WTC11 (cell line): ENCODE results near the gene PHTF1. TPM values are rescaled to one million over a fixed set of nuclear protein-coding genes. Genes with fewer than 3 reads are reported as not detected.

Experiments used
- ATAC-seq: fragments of 200-7000 bp; cut with Tn5 transposase; 2 replicates; pipeline ENCODE4 v1.10.0; 2021; ENCODE audit warnings: mild to moderate bottlenecking, moderate library complexity
- CTCF ChIA-PET: fragments of 300-600 bp; sonication (Branson Sonifier 250); formaldehyde crosslinking; loops from one replicate; lab custom pipeline; 2021; ENCODE audit warnings: antibody characterized with exemption; lab: Charles Lee
- POLR2A ChIA-PET: fragments of 350-600 bp; sonication (Branson Sonifier 250); formaldehyde crosslinking; loops from one replicate; lab custom pipeline; 2021; ENCODE audit warnings: antibody characterized with exemption; lab: Charles Lee
- DNase-seq: peaks from one replicate; pipeline ENCODE4 v3.0.0; 2021; ENCODE audit warnings: low spot score
- H3K27ac Mint-ChIP-seq: 2 replicates; pipeline ENCODE4 v1.8.0; 2021; ENCODE audit warnings: mixed read lengths
- H3K27me3 Mint-ChIP-seq: 2 replicates; pipeline ENCODE4 v1.8.0; 2021; ENCODE audit warnings: low read depth, mild to moderate bottlenecking, moderate library complexity, mixed read lengths
- H3K36me3 Mint-ChIP-seq: 2 replicates; pipeline ENCODE4 v1.8.0; 2021; ENCODE audit warnings: mixed read lengths
- H3K4me1 Mint-ChIP-seq: 2 replicates; pipeline ENCODE4 v1.8.0; 2022; ENCODE audit warnings: mixed read lengths
- H3K4me3 Mint-ChIP-seq: 2 replicates; pipeline ENCODE4 v1.8.0; 2021; ENCODE audit warnings: mild to moderate bottlenecking, moderate library complexity, mixed read lengths
- H3K9me3 Mint-ChIP-seq: 2 replicates; pipeline ENCODE4 v1.8.0; 2021; ENCODE audit warnings: mixed read lengths
- ATF3 ChIP-seq: sonication (generic); formaldehyde crosslinking; conservative IDR thresholded peaks from 2 replicates; pipeline ENCODE4 v1.8.1; 2022; ENCODE audit warnings: mild to moderate bottlenecking, missing genetic modification reagents
- ELF4 ChIP-seq: sonication (generic); formaldehyde crosslinking; IDR thresholded peaks from 2 replicates; pipeline ENCODE4 v1.8.1; 2022; ENCODE audit warnings: low read depth, mild to moderate bottlenecking, moderate library complexity, missing genetic modification reagents
- FOXJ3 ChIP-seq: sonication (generic); formaldehyde crosslinking; IDR thresholded peaks from 2 replicates; pipeline ENCODE4 v1.9.0; 2021; ENCODE audit warnings: missing genetic modification reagents, mild to moderate bottlenecking, borderline replicate concordance
- FOXP4 ChIP-seq: sonication (generic); formaldehyde crosslinking; IDR thresholded peaks from 2 replicates; pipeline ENCODE4 v1.8.0; 2022; ENCODE audit warnings: mild to moderate bottlenecking, missing genetic modification reagents
- NR3C1 ChIP-seq: sonication (generic); formaldehyde crosslinking; conservative IDR thresholded peaks from 2 replicates; pipeline ENCODE4 v1.8.1; 2023; ENCODE audit warnings: low read depth, mild to moderate bottlenecking, missing genetic modification reagents
- RORB ChIP-seq: fragments of 250-450 bp; sonication (Bioruptor Pico); IDR thresholded peaks from 2 replicates; pipeline ENCODE4 v1.9.0; 2021; ENCODE audit warnings: mild to moderate bottlenecking
- SMAD3 ChIP-seq: sonication (generic); formaldehyde crosslinking; IDR thresholded peaks from 2 replicates; pipeline ENCODE4 v1.8.0; 2022; ENCODE audit warnings: missing genetic modification reagents, mild to moderate bottlenecking, borderline replicate concordance
- TEAD1 ChIP-seq: sonication (generic); formaldehyde crosslinking; IDR thresholded peaks from 2 replicates; pipeline ENCODE4 v1.8.0; 2022; ENCODE audit warnings: mild to moderate bottlenecking, missing genetic modification reagents
- ZBTB21 ChIP-seq: sonication (generic); formaldehyde crosslinking; IDR thresholded peaks from 2 replicates; pipeline ENCODE4 v1.8.1; 2023; ENCODE audit warnings: mild to moderate bottlenecking, missing genetic modification reagents, borderline replicate concordance
- ZNF671 ChIP-seq: fragments of 250-450 bp; sonication (Bioruptor Pico); IDR thresholded peaks from 2 replicates; pipeline ENCODE4 v1.8.0; 2021; ENCODE audit warnings: mild to moderate bottlenecking
- total RNA-seq: library from RNA; stranded (reverse); gene quantifications from 3 replicates; pipeline ENCODE4 v1.2.3, GENCODE V29; 2021
- TF ChIP-seq, protein P1 (sequence below): sonication (generic); formaldehyde crosslinking; IDR thresholded peaks from 2 replicates; pipeline ENCODE4 v1.8.1; 2022; ENCODE audit warnings: low read depth, missing genetic modification reagents, borderline replicate concordance
- TF ChIP-seq, protein P2 (sequence below): sonication (generic); formaldehyde crosslinking; IDR thresholded peaks from 2 replicates; pipeline ENCODE4 v1.8.1; 2023; ENCODE audit warnings: mild to moderate bottlenecking, missing genetic modification reagents
- TF ChIP-seq, protein P3 (sequence below): sonication (generic); formaldehyde crosslinking; IDR thresholded peaks from 2 replicates; pipeline ENCODE4 v1.8.1; 2022; ENCODE audit warnings: low read depth, mild to moderate bottlenecking, moderate library complexity, missing genetic modification reagents, borderline replicate concordance
- TF ChIP-seq, protein P4 (sequence below): fragments of 250-450 bp; sonication (Bioruptor Pico); IDR thresholded peaks from 2 replicates; pipeline ENCODE4 v2.1.2; 2022; ENCODE audit warnings: mild to moderate bottlenecking, moderate library complexity
- TF ChIP-seq, protein P5 (sequence below): sonication (generic); formaldehyde crosslinking; IDR thresholded peaks from 2 replicates; pipeline ENCODE4 v1.8.1; 2023; ENCODE audit warnings: mild to moderate bottlenecking, missing genetic modification reagents, moderate library complexity
- TF ChIP-seq, protein P6 (sequence below): sonication (generic); formaldehyde crosslinking; IDR thresholded peaks from 2 replicates; pipeline ENCODE4 v1.8.0; 2022; ENCODE audit warnings: mild to moderate bottlenecking, missing genetic modification reagents

PHTF1 gene
- total RNA-seq, 1 experiment from 2014 or later: 28.7 TPM

DNA sequence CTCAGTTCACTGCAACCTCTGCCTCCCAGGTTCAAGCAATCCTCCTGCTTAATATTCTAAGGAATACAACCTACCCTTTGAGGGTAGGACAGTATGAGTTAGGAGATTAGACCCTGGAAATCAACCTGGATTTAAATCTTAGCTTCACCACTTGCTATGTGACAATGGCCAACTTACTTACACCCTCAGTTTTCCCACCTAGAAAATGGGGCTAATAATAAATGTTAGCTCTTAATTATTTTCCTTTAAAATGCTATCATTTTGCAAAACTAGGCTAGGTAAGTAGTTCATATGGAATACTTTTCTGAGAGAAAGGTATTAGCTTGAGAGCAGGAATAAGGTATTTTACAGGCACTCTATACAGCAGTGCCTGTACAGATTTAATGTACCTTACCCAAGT lies 110.8 kb downstream of the PHTF1 start:
- DNase-seq (no peak), ATAC-seq (no peak)
- H3K4me3 Mint-ChIP-seq: no peak overlapping the region
- ChIA-PET POLR2A (no interaction called here), CTCF (no interaction called here)
- no peaks in the 10 kb centered on the region for H3K27me3 Mint-ChIP-seq
- H3K36me3 Mint-ChIP-seq: no peaks in the 10 kb centered on the region
- H3K9me3 Mint-ChIP-seq: no peaks in the 10 kb centered on the region
- H3K4me1 Mint-ChIP-seq: no peaks in the 10 kb centered on the region
- TF ChIP-seq SMAD3 (CRISPR knock-in tag): no peak
- no peak for TF ChIP-seq TEAD1 (CRISPR knock-in tag)
- no peak for TF ChIP-seq ZNF671 (CRISPR knock-in tag)
- TF ChIP-seq ELF4 (CRISPR knock-in tag): no peak
- no peak overlapping the region for H3K27ac Mint-ChIP-seq

DNA sequence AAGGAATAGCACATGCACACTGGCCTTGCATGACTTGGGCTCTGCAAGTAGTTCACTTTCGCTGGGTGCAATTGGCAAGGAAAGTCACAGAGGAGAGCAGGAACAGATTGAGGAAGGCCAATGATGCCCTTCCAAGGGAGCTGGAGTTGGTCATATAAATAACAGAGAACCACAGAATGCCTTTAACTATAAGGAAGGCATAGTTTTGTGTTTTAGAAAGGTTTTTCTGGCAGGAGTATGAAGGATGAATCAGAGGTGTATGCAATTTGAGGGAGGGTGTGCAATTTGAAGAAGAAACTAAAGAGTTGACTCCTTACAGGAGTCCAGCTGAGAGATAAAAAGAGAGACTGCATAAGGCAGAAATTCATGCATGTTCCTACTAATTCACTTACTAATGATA lies 112.1 kb downstream of the PHTF1 start:
- no peak for ATAC-seq
- no peak overlapping the region for H3K4me3 Mint-ChIP-seq
- POLR2A ChIA-PET: no interaction called here
- H3K27ac Mint-ChIP-seq: no peak overlapping the region
- no peaks in the 10 kb centered on the region for H3K4me1 Mint-ChIP-seq
- H3K36me3 Mint-ChIP-seq: no peaks in the 10 kb centered on the region
- no peaks in the 10 kb centered on the region for H3K9me3 Mint-ChIP-seq
- no peak for DNase-seq
- H3K27me3 Mint-ChIP-seq: no peaks in the 10 kb centered on the region
- CTCF ChIA-PET: no interaction called here
- no peak for TF ChIP-seq FOXJ3 (CRISPR knock-in tag)
- TF ChIP-seq, protein P1, sequence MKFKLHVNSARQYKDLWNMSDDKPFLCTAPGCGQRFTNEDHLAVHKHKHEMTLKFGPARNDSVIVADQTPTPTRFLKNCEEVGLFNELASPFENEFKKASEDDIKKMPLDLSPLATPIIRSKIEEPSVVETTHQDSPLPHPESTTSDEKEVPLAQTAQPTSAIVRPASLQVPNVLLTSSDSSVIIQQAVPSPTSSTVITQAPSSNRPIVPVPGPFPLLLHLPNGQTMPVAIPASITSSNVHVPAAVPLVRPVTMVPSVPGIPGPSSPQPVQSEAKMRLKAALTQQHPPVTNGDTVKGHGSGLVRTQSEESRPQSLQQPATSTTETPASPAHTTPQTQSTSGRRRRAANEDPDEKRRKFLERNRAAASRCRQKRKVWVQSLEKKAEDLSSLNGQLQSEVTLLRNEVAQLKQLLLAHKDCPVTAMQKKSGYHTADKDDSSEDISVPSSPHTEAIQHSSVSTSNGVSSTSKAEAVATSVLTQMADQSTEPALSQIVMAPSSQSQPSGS: no peak
- TF ChIP-seq FOXP4 (CRISPR knock-in tag): no peak
- TF ChIP-seq, protein P2, sequence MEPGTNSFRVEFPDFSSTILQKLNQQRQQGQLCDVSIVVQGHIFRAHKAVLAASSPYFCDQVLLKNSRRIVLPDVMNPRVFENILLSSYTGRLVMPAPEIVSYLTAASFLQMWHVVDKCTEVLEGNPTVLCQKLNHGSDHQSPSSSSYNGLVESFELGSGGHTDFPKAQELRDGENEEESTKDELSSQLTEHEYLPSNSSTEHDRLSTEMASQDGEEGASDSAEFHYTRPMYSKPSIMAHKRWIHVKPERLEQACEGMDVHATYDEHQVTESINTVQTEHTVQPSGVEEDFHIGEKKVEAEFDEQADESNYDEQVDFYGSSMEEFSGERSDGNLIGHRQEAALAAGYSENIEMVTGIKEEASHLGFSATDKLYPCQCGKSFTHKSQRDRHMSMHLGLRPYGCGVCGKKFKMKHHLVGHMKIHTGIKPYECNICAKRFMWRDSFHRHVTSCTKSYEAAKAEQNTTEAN (CRISPR knock-in tag): no peak
- TF ChIP-seq RORB (CRISPR knock-in tag): no peak
- TF ChIP-seq, protein P3, sequence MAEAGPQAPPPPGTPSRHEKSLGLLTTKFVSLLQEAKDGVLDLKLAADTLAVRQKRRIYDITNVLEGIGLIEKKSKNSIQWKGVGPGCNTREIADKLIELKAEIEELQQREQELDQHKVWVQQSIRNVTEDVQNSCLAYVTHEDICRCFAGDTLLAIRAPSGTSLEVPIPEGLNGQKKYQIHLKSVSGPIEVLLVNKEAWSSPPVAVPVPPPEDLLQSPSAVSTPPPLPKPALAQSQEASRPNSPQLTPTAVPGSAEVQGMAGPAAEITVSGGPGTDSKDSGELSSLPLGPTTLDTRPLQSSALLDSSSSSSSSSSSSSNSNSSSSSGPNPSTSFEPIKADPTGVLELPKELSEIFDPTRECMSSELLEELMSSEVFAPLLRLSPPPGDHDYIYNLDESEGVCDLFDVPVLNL (CRISPR knock-in tag): no peak
- TF ChIP-seq, protein P4, sequence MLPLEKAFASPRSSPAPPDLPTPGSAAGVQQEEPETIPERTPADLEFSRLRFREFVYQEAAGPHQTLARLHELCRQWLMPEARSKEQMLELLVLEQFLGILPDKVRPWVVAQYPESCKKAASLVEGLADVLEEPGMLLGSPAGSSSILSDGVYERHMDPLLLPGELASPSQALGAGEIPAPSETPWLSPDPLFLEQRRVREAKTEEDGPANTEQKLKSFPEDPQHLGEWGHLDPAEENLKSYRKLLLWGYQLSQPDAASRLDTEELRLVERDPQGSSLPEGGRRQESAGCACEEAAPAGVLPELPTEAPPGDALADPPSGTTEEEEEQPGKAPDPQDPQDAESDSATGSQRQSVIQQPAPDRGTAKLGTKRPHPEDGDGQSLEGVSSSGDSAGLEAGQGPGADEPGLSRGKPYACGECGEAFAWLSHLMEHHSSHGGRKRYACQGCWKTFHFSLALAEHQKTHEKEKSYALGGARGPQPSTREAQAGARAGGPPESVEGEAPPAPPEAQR (CRISPR knock-in tag): no peak
- TF ChIP-seq, protein P5, sequence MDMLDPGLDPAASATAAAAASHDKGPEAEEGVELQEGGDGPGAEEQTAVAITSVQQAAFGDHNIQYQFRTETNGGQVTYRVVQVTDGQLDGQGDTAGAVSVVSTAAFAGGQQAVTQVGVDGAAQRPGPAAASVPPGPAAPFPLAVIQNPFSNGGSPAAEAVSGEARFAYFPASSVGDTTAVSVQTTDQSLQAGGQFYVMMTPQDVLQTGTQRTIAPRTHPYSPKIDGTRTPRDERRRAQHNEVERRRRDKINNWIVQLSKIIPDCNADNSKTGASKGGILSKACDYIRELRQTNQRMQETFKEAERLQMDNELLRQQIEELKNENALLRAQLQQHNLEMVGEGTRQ (CRISPR knock-in tag): no peak
- no peak for TF ChIP-seq ZBTB21 (CRISPR knock-in tag)
- TF ChIP-seq NR3C1 (CRISPR knock-in tag): no peak
- TF ChIP-seq ATF3 (CRISPR knock-in tag): no peak
- TF ChIP-seq TEAD1 (CRISPR knock-in tag): no peak
- TF ChIP-seq, protein P6, sequence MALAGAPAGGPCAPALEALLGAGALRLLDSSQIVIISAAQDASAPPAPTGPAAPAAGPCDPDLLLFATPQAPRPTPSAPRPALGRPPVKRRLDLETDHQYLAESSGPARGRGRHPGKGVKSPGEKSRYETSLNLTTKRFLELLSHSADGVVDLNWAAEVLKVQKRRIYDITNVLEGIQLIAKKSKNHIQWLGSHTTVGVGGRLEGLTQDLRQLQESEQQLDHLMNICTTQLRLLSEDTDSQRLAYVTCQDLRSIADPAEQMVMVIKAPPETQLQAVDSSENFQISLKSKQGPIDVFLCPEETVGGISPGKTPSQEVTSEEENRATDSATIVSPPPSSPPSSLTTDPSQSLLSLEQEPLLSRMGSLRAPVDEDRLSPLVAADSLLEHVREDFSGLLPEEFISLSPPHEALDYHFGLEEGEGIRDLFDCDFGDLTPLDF: no peak
- TF ChIP-seq, all 79 proteins: peak for 0

Other genes with a start within 250 kb of the PHTF1 start
- gene RSBN1, start 53.0 kb upstream of the PHTF1 start, total RNA-seq: 15.5 to 19.3 TPM (median 19.1 TPM) in 3 replicates
- 0.11 to 0.18 TPM in 2 of 3 replicates, not detected in the other for gene PTPN22, start 112.2 kb upstream of the PHTF1 start, total RNA-seq
- 0.17 to 0.30 TPM (median 0.18 TPM) in 3 replicates for gene BCL2L15, start 128.1 kb upstream of the PHTF1 start, total RNA-seq
- gene AP4B1, start 145.3 kb upstream of the PHTF1 start, total RNA-seq: 10.6 to 14.2 TPM (median 13.6 TPM) in 3 replicates
- 9.4 to 11.1 TPM (median 9.5 TPM) in 3 replicates for gene DCLRE1B, start 145.8 kb upstream of the PHTF1 start, total RNA-seq
- 52.2 to 56.9 TPM (median 53.9 TPM) in 3 replicates for gene HIPK1, start 169.8 kb upstream of the PHTF1 start, total RNA-seq
- 65.8 to 91.1 TPM (median 90.4 TPM) in 3 replicates for gene OLFML3, start 220.0 kb upstream of the PHTF1 start, total RNA-seq